Measurements from ENCODE around the gene PPP1R13B.
"Not testable (repeated sequence)": the region's sequence is repeated elsewhere in the genome, so short reads cannot be mapped to it uniquely, and the experiment has no call there.

The PPP1R13B gene

GRCh38 chr14:103861413-103862392 is 14.3 kb upstream of the PPP1R13B start:
- DNase-seq (ENCODE audit: low spot score), result no peak

GRCh38 chr14:103859416-103860202 is 12.2 kb upstream of the PPP1R13B start:
- no peak for DNase-seq (ENCODE audit: low spot score)

GRCh38 chr14:103858063-103858781 is 10.8 kb upstream of the PPP1R13B start:
- no peak for DNase-seq (ENCODE audit: low spot score)

- DNase-seq (ENCODE audit: low spot score), result no peak
Observed at GRCh38 chr14:103857256-103857655, 9.9 kb upstream of the PPP1R13B start.

GRCh38 chr14:103856607-103857006 is 9.2 kb upstream of the PPP1R13B start:
- DNase-seq (ENCODE audit: low spot score), result no peak

GRCh38 chr14:103856105-103856504 is 8.7 kb upstream of the PPP1R13B start:
- no peak for DNase-seq (ENCODE audit: low spot score)

GRCh38 chr14:103855734-103856095 is 8.3 kb upstream of the PPP1R13B start:
- no peak for DNase-seq (ENCODE audit: low spot score)

GRCh38 chr14:103854822-103855733 is 7.7 kb upstream of the PPP1R13B start:
- DNase-seq (ENCODE audit: low spot score), result no peak

GRCh38 chr14:103854017-103854808 is 6.8 kb upstream of the PPP1R13B start:
- DNase-seq (ENCODE audit: low spot score), result no peak

GRCh38 chr14:103849151-103849886 is 1.9 kb upstream of the PPP1R13B start:
- DNase-seq (ENCODE audit: low spot score), result no peak

GRCh38 chr14:103848175-103849077 is 1.1 kb upstream of the PPP1R13B start:
- DNase-seq (ENCODE audit: low spot score), result no peak

GRCh38 chr14:103846543-103847450 is 578 bp downstream of the PPP1R13B start:
- DNase-seq (ENCODE audit: low spot score), result no peak

- no peak for DNase-seq (ENCODE audit: low spot score)
Observed at GRCh38 chr14:103846097-103846496, 1.3 kb downstream of the PPP1R13B start.

- DNase-seq (ENCODE audit: low spot score), result no peak
Observed at GRCh38 chr14:103845327-103845726, 2.0 kb downstream of the PPP1R13B start.

- DNase-seq (ENCODE audit: low spot score), result not testable (repeated sequence)
Observed at GRCh38 chr14:103841265-103841664, 6.1 kb downstream of the PPP1R13B start.

GRCh38 chr14:103840014-103840413 is 7.4 kb downstream of the PPP1R13B start:
- no peak for DNase-seq (ENCODE audit: low spot score)

- DNase-seq (ENCODE audit: low spot score), result no peak
Observed at GRCh38 chr14:103839579-103839978, 7.8 kb downstream of the PPP1R13B start.

GRCh38 chr14:103838117-103838516 is 9.3 kb downstream of the PPP1R13B start:
- no peak for DNase-seq (ENCODE audit: low spot score)
